Muscle layer of colon (tissue), 2 donors: ENCODE measurements around the gene HSD3B7.

ENCODE experiments used
- H3K27ac ChIP-seq: one replicate; pipeline ENCODE4 v1.7.0; 2013; ENCODE audit warnings: low read depth, mild to moderate bottlenecking, low read length, moderate library complexity
- H3K27me3 ChIP-seq, 2 donors: one replicate each; pipeline ENCODE4 v1.7.0; 2013; ENCODE audit warnings: low read length in 2 of 2, mild to moderate bottlenecking in 2 of 2; ENCODE audit not compliant: insufficient read depth in 2 of 2, control insufficient read depth in 1 of 2
- H3K36me3 ChIP-seq: one replicate; pipeline ENCODE4 v1.7.0; 2013; ENCODE audit warnings: mild to moderate bottlenecking, low read length; ENCODE audit not compliant: insufficient read depth
- H3K4me1 ChIP-seq: one replicate; pipeline ENCODE4 v1.7.0; 2013; ENCODE audit warnings: mild to moderate bottlenecking, low read length; ENCODE audit not compliant: insufficient read depth
- H3K4me3 ChIP-seq, 2 donors: one replicate each; pipeline ENCODE4 v1.7.0; 2013; ENCODE audit warnings: low read length in 2 of 2, low read depth in 1 of 2, mild to moderate bottlenecking in 1 of 2, moderate library complexity in 1 of 2
- H3K9ac ChIP-seq: one replicate; pipeline ENCODE4 v1.7.0; 2013; ENCODE audit warnings: low read length
- H3K9me3 ChIP-seq: one replicate; pipeline ENCODE4 v1.7.0; 2013; ENCODE audit warnings: mild to moderate bottlenecking, low read length
- donor health status: abdominal sarcoma.
- donor health status: Adenocarcinoma of cecum.

HSD3B7 gene

GRCh38 chr16:30977502-30977901 lies 7.5 kb upstream of the HSD3B7 start:
- H3K36me3 ChIP-seq: peaks cover 65% of the 10 kb centered on the region
- H3K9ac ChIP-seq: no peak overlapping the region
- H3K27ac ChIP-seq: no peak overlapping the region

GRCh38 chr16:30979170-30980022 lies 5.6 kb upstream of the HSD3B7 start:
- Histone ChIP-seq H3K4me3 (no peak overlapping the region), H3K4me1 (no peaks in the 10 kb centered on the region), H3K9me3 (no peaks in the 10 kb centered on the region), H3K27ac (no peak overlapping the region), H3K36me3 (peaks cover 48% of the 10 kb centered on the region), H3K9ac (no peak overlapping the region), H3K27me3 (no peaks in the 10 kb centered on the region)

More at GRCh38 chr16:30977502-30977901, 7.5 kb upstream of the HSD3B7 start:
- Histone ChIP-seq H3K9me3 (no peaks in the 10 kb centered on the region), H3K27me3 (no peaks in the 10 kb centered on the region), H3K4me3 (no peak overlapping the region), H3K4me1 (no peaks in the 10 kb centered on the region)

- Histone ChIP-seq H3K9me3 (no peaks in the 10 kb centered on the region), H3K36me3 (peaks cover 45% of the 10 kb centered on the region), H3K27me3 (no peaks in the 10 kb centered on the region), H3K4me1 (no peaks in the 10 kb centered on the region), H3K27ac (no peak overlapping the region), H3K4me3 (no peak overlapping the region), H3K9ac (no peak overlapping the region)
Observed at GRCh38 chr16:30980023-30980371, 5.0 kb upstream of the HSD3B7 start.

- H3K27me3 ChIP-seq: no peaks in the 10 kb centered on the region
- H3K4me1 ChIP-seq: peaks cover 3% of the 10 kb centered on the region
- no peak overlapping the region for H3K4me3 ChIP-seq
- no peaks in the 10 kb centered on the region for H3K9me3 ChIP-seq
- H3K36me3 ChIP-seq: peaks cover 41% of the 10 kb centered on the region
- no peak overlapping the region for H3K27ac ChIP-seq
- no peak overlapping the region for H3K9ac ChIP-seq
Observed at GRCh38 chr16:30980434-30980833, 4.6 kb upstream of the HSD3B7 start.

- peaks cover 35% of the 10 kb centered on the region for H3K36me3 ChIP-seq
Observed at GRCh38 chr16:30980959-30981358, 4.0 kb upstream of the HSD3B7 start.

GRCh38 chr16:30982548-30983288 lies 2.3 kb upstream of the HSD3B7 start:
- Histone ChIP-seq H3K9me3 (no peaks in the 10 kb centered on the region), H3K27ac (no peak overlapping the region), H3K4me1 (peaks cover 14% of the 10 kb centered on the region), H3K36me3 (peaks cover 25% of the 10 kb centered on the region), H3K4me3 (no peak overlapping the region), H3K27me3 (no peaks in the 10 kb centered on the region), H3K9ac (no peak overlapping the region)

More at GRCh38 chr16:30980959-30981358, 4.0 kb upstream of the HSD3B7 start:
- no peaks in the 10 kb centered on the region for H3K27me3 ChIP-seq
- no peaks in the 10 kb centered on the region for H3K9me3 ChIP-seq
- H3K4me3 ChIP-seq: no peak overlapping the region
- no peak overlapping the region for H3K27ac ChIP-seq
- no peak overlapping the region for H3K9ac ChIP-seq
- peaks cover 8% of the 10 kb centered on the region for H3K4me1 ChIP-seq

- H3K27ac ChIP-seq: no peak overlapping the region
- H3K4me3 ChIP-seq: no peak overlapping the region
- H3K36me3 ChIP-seq: peaks cover 22% of the 10 kb centered on the region
- no peaks in the 10 kb centered on the region for H3K27me3 ChIP-seq
- H3K4me1 ChIP-seq: peaks cover 14% of the 10 kb centered on the region
- no peak overlapping the region for H3K9ac ChIP-seq
- H3K9me3 ChIP-seq: no peaks in the 10 kb centered on the region
Observed at GRCh38 chr16:30983289-30983889, 1.6 kb upstream of the HSD3B7 start.

GRCh38 chr16:30983898-30984610 lies 953 bp upstream of the HSD3B7 start:
- H3K9me3 ChIP-seq: no peaks in the 10 kb centered on the region
- H3K27ac ChIP-seq: no peak overlapping the region
- H3K27me3 ChIP-seq: no peaks in the 10 kb centered on the region
- H3K9ac ChIP-seq: no peak overlapping the region
- peaks cover 14% of the 10 kb centered on the region for H3K4me1 ChIP-seq
- H3K36me3 ChIP-seq: peaks cover 18% of the 10 kb centered on the region
- no peak overlapping the region for H3K4me3 ChIP-seq

GRCh38 chr16:30985401-30986128 lies 558 bp downstream of the HSD3B7 start:
- peak overlapping the region; percentile 47 for H3K9ac ChIP-seq
- H3K27ac ChIP-seq: peak overlapping the region; percentile 35
- H3K4me1 ChIP-seq: peaks cover 14% of the 10 kb centered on the region
- peak overlapping the region; percentile 40 to 79 for H3K4me3 ChIP-seq
- H3K36me3 ChIP-seq: peaks cover 18% of the 10 kb centered on the region
- H3K27me3 ChIP-seq: no peaks in the 10 kb centered on the region
- no peaks in the 10 kb centered on the region for H3K9me3 ChIP-seq

- Histone ChIP-seq H3K9me3 (no peaks in the 10 kb centered on the region), H3K4me3 (peak overlapping the region in 1 of 2 donors; percentile 79), H3K4me1 (peaks cover 14% of the 10 kb centered on the region), H3K27me3 (no peaks in the 10 kb centered on the region), H3K36me3 (peaks cover 12% of the 10 kb centered on the region), H3K9ac (no peak overlapping the region), H3K27ac (no peak overlapping the region)
Observed at GRCh38 chr16:30986129-30986991, 1.4 kb downstream of the HSD3B7 start.
